ENCODE data around the gene AANAT. TPM values are rescaled to one million over a fixed set of nuclear protein-coding genes. Genes with fewer than 3 reads are reported as not detected.

The AANAT gene
- total RNA-seq, 1 experiment from 2014 or later, result not detected

DNA sequence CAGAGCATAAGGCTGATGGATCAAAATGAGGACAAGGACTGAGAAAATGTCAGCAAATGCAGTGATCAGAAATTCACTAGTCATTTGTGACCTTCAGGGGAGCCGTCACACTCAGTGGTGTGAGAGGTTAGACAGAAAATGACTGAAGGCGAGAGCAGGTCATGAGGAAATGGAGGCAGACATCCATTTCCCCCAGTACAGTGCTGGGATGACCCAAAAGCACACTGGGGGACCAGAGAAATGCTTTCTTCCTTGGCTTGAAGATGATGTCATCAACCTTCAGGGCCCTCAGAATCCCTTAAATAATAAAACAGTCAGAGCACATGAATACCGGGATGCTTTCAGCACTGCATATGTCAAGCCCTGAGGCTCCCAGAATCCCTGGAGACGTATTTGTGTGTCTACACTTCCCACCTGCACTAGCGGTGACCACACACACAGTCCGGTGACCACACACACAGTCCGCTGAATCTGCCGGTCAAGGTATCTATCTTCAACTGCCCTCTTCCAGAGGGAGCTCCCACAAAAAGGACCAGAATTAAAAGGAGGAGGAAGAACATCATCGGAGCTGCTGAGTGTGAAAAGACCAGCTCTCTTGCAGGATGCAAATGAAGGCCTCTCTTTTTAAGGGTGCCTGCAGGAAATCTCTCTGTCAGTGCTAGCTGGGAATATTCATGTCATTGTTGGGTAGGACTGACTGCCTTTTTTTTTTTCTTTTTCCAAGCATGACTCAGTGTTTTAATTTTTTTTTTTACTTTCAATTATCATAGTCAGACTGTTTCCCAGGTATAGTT, 22.7 kb upstream of the AANAT start:
- Histone ChIP-seq H3K4me3 (no peak overlapping the region), H3K9me3 (ENCODE audit: insufficient read depth, low read depth) (no peaks in the 10 kb centered on the region), H3F3A (ENCODE audit: insufficient read depth, low read depth) (peaks cover 35% of the 10 kb centered on the region), H4K20me1 (ENCODE audit: insufficient read depth) (peaks cover 12% of the 10 kb centered on the region; the same call in 1 of the 2 replicates), H3K27me3 (ENCODE audit: insufficient read depth, low read depth) (no peaks in the 10 kb centered on the region), H3K9me2 (ENCODE audit: insufficient read depth) (no peaks in the 10 kb centered on the region), H3K79me2 (ENCODE audit: low read depth) (peaks cover 89% of the 10 kb centered on the region), H3K4me1 (replicated peaks; ENCODE audit: insufficient read depth) (peaks cover 44% of the 10 kb centered on the region), H3K36me3 (ENCODE audit: low read depth) (no peaks in the 10 kb centered on the region), H2AFZ (no peak overlapping the region), H3K4me2 (peak overlapping the region; percentile 90), H3K27ac (peak overlapping the region; percentile 98)
- DNase-seq, result no peak
- ChIA-PET CTCF (interaction anchor here (0.5 to 1.2 kb wide), 2 partner anchors 14 to 73 kb away, joined by 10 to 15 read pairs; no protein-coding TSS in a partner anchor), POLR2A (ENCODE audit: unreplicated experiment) (no interaction called here)
- no TSS peak for BruUV-seq (replicated peaks)
- TF ChIP-seq, protein P1, sequence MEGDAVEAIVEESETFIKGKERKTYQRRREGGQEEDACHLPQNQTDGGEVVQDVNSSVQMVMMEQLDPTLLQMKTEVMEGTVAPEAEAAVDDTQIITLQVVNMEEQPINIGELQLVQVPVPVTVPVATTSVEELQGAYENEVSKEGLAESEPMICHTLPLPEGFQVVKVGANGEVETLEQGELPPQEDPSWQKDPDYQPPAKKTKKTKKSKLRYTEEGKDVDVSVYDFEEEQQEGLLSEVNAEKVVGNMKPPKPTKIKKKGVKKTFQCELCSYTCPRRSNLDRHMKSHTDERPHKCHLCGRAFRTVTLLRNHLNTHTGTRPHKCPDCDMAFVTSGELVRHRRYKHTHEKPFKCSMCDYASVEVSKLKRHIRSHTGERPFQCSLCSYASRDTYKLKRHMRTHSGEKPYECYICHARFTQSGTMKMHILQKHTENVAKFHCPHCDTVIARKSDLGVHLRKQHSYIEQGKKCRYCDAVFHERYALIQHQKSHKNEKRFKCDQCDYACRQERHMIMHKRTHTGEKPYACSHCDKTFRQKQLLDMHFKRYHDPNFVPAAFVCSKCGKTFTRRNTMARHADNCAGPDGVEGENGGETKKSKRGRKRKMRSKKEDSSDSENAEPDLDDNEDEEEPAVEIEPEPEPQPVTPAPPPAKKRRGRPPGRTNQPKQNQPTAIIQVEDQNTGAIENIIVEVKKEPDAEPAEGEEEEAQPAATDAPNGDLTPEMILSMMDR (conservative IDR thresholded peaks at IDR 0.05), result no peak
- no peak for TF ChIP-seq EZH2 (IDR thresholded peaks at IDR 0.05; ENCODE audit: low read depth)
- intact Hi-C loops (cut with micrococcal nuclease; ENCODE audit: unreplicated experiment), result loop anchor here (1.0 kb wide), 1 partner anchor 45 kb away; no protein-coding TSS in a partner anchor

DNA sequence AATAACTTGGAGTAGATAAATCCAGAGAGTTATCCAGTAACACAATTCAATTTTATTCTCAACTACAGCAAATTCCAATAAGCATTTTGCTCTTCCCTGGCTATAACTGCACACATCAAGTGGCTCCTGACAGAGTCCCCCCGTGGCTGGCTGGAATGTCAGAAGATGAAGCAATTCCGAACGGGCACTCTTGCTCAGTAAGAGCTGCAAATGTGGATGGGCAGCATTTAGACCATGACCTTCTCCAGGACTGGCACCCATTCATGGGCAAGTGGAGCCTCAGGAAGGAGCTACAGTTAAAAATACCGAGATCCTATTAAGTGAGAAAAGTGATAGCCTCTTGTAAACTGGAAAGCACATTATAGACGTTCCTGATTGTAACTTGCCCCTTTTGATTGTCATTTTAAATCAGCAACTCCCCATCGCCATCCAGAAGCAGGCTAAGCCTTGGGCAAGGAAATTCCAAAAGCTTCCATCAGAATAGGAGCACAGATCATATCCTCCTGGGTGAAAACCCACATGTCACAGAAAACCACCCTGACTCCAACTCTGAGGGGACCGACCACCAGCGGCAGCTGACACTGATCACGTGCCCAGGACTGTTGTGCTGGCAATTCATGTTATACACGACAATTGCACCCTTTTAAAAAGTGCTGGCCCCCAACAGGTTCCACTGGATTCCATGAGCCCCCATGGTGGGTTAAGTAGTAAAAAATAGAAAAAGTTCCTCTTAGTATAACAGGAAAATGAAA, 21.5 kb upstream of the AANAT start:
- BruUV-seq (replicated peaks), result TSS peak; percentile 18
- Histone ChIP-seq H3K9me2 (ENCODE audit: insufficient read depth) (no peaks in the 10 kb centered on the region), H3K9me3 (ENCODE audit: insufficient read depth, low read depth) (no peaks in the 10 kb centered on the region), H2AFZ (no peak overlapping the region), H3F3A (ENCODE audit: insufficient read depth, low read depth) (peaks cover 35% of the 10 kb centered on the region), H3K27me3 (ENCODE audit: insufficient read depth, low read depth) (no peaks in the 10 kb centered on the region), H3K4me2 (peak overlapping the region; percentile 90), H3K4me1 (replicated peaks; ENCODE audit: insufficient read depth) (peaks cover 45% of the 10 kb centered on the region), H3K36me3 (ENCODE audit: low read depth) (no peaks in the 10 kb centered on the region), H3K4me3 (peak overlapping the region; percentile 53; the same call in 1 of the 2 replicates), H3K79me2 (ENCODE audit: low read depth) (peaks cover 90% of the 10 kb centered on the region), H4K20me1 (ENCODE audit: insufficient read depth) (peaks cover 12% of the 10 kb centered on the region; the same call in 1 of the 2 replicates), H3K27ac (peak overlapping the region; percentile 98)
- CTCF ChIA-PET, result no interaction called here
- TF ChIP-seq, protein P1 (conservative IDR thresholded peaks at IDR 0.05), result no peak
- no peak for TF ChIP-seq EZH2 (IDR thresholded peaks at IDR 0.05; ENCODE audit: low read depth)
- intact Hi-C loops (cut with micrococcal nuclease; ENCODE audit: unreplicated experiment), result loop anchor here (1.0 kb wide), 1 partner anchor 47 kb away; no protein-coding TSS in a partner anchor
- POLR2A ChIA-PET (ENCODE audit: unreplicated experiment), result no interaction called here
- DNase-seq, result no peak

DNA sequence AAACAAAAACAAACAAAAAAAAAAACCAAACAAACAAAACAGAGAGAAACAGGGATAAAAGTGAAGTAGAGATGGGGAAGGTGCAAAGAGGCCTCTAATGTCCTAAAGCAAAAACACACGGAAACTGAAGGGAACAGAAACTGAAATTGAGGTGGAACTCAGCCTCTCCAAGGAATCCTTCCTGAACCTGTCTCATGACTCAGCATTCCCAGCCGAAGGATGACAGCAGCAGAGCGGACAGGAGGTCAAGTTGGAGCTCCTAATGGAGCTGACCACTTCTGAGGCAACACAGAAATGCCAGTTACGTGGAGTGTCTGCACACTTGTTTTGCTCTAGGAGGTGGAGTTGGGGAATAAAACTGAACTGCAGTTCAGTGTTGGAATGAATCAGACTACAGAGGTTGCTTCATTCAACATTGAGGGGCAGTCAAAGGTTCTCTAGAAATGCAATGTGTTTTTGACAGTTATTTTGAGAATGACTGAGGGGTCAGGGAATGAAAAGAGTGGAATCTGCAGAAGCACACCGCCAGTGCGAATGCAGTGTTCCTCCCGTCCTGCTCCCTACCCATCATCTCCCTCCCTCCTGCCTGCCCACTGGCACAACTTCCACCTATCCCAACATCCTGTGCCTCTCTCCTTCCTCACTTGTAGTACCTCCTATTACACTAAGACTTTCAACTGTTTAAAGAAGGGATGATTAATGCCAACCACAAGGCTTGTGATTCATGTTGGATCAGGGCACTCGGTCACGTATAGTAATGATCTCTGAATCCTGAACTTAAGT, 20.8 kb upstream of the AANAT start:
- CTCF ChIA-PET, result interaction anchor here (0.6 kb wide), 1 partner anchor 149 kb away, joined by 4 read pairs; no protein-coding TSS in a partner anchor
- peaks cover 35% of the 10 kb centered on the region for H3F3A ChIP-seq (ENCODE audit: insufficient read depth, low read depth)
- no peaks in the 10 kb centered on the region for H3K9me3 ChIP-seq (ENCODE audit: insufficient read depth, low read depth)
- H3K4me3 ChIP-seq, result peak overlapping the region; percentile 53; the same call in 1 of the 2 replicates
- no peaks in the 10 kb centered on the region for H3K36me3 ChIP-seq (ENCODE audit: low read depth)
- POLR2A ChIA-PET (ENCODE audit: unreplicated experiment), result interaction anchor here (0.7 kb wide), 1 partner anchor 51 kb away, joined by 5 read pairs; no protein-coding TSS in a partner anchor
- no TSS peak for BruUV-seq (replicated peaks)
- peak overlapping the region; percentile 90 for H3K4me2 ChIP-seq
- H2AFZ ChIP-seq, result no peak overlapping the region
- intact Hi-C loops (cut with micrococcal nuclease; ENCODE audit: unreplicated experiment), result no loop called here
- H3K79me2 ChIP-seq (ENCODE audit: low read depth), result peaks cover 90% of the 10 kb centered on the region
- peak overlapping the region; percentile 98 for H3K27ac ChIP-seq
- peaks cover 52% of the 10 kb centered on the region for H3K4me1 ChIP-seq (replicated peaks; ENCODE audit: insufficient read depth)
- no peaks in the 10 kb centered on the region for H3K27me3 ChIP-seq (ENCODE audit: insufficient read depth, low read depth)
- TF ChIP-seq EZH2 (IDR thresholded peaks at IDR 0.05; ENCODE audit: low read depth), result no peak
- TF ChIP-seq, protein P1 (conservative IDR thresholded peaks at IDR 0.05), result no peak
- peaks cover 16% of the 10 kb centered on the region; the same call in 1 of the 2 replicates for H4K20me1 ChIP-seq (ENCODE audit: insufficient read depth)
- peak; percentile 67 to 80 for DNase-seq
- no peaks in the 10 kb centered on the region for H3K9me2 ChIP-seq (ENCODE audit: insufficient read depth)

Data from PC-9 (cell line).